Spleen (tissue), 11 donors: ENCODE measurements around the gene SLC6A1. TPM values are rescaled to one million over a fixed set of nuclear protein-coding genes. Genes with fewer than 3 reads are reported as not detected.
"Not testable (repeated sequence)": the region's sequence is repeated elsewhere in the genome, so short reads cannot be mapped to it uniquely, and the experiment has no call there.

ENCODE experiments used
- DNase-seq: peaks from one replicate; pipeline ENCODE4 v3.0.0-alpha.2; 2020
- H3K27ac ChIP-seq, 8 donors: fragments of 200-600 bp; sonication (generic) in 7 of 8; 1 replicate in 4 of 8; 2 replicates in 4 of 8; pipeline versions ENCODE4 v1.5.0 to v1.8.0; 2016 to 2021; ENCODE audit warnings: inconsistent platforms in 4 of 8, mild to moderate bottlenecking in 4 of 8, moderate library complexity in 1 of 8
- H3K27me3 ChIP-seq, 7 donors: fragments of 200-600 bp; sonication (generic) in 6 of 7; replicated peaks in 1 of 7; 1 replicate in 4 of 7; 2 replicates in 3 of 7; pipeline versions ENCODE4 v1.5.0 to v1.8.0; 2016 to 2021; ENCODE audit warnings: inconsistent platforms in 3 of 7, mild to moderate bottlenecking in 1 of 7
- H3K36me3 ChIP-seq, 6 donors: fragments of 200-600 bp; sonication (generic) in 5 of 6; 1 replicate in 4 of 6; 2 replicates in 2 of 6; pipeline versions ENCODE4 v1.5.0 to v1.8.0; 2016 to 2021; ENCODE audit warnings: inconsistent platforms in 2 of 6
- H3K4me1 ChIP-seq, 6 donors: fragments of 200-600 bp; sonication (generic) in 5 of 6; 1 replicate in 3 of 6; 2 replicates in 3 of 6; pipeline versions ENCODE4 v1.5.0 to v1.8.0; 2016 to 2021; ENCODE audit warnings: inconsistent platforms in 3 of 6
- H3K4me3 ChIP-seq, 8 donors: fragments of 200-600 bp; sonication (generic) in 7 of 8; 1 replicate in 4 of 8; 2 replicates in 4 of 8; pipeline versions ENCODE4 v1.5.0 to v1.8.0; 2016 to 2021; ENCODE audit warnings: inconsistent platforms in 4 of 8, mild to moderate bottlenecking in 4 of 8, moderate library complexity in 2 of 8
- H3K9me3 ChIP-seq, 8 donors: fragments of 200-600 bp; sonication (generic) in 7 of 8; 1 replicate in 4 of 8; 2 replicates in 4 of 8; pipeline versions ENCODE4 v1.5.0 to v1.8.0; 2016 to 2021; ENCODE audit warnings: inconsistent platforms in 4 of 8
- CTCF ChIP-seq, 11 experiments: fragments of 200-600 bp in 7 of 11; fragments of 450-650 bp in 4 of 11; sonication (generic) in 4 of 11; IDR thresholded peaks in 8 of 11; conservative IDR thresholded peaks in 3 of 11; 1 replicate in 7 of 11; 2 replicates in 4 of 11; pipeline versions ENCODE4 v1.4.0 to v1.8.0; 2016 to 2021; ENCODE audit warnings: antibody characterized with exemption in 11 of 11, inconsistent platforms in 4 of 11, mild to moderate bottlenecking in 1 of 11
- POLR2A ChIP-seq, 3 donors: fragments of 450-650 bp; IDR thresholded peaks; one replicate each; pipeline ENCODE4 v1.5.1; 2017; ENCODE audit warnings: antibody characterized with exemption in 3 of 3, mild to moderate bottlenecking in 1 of 3
- POLR2AphosphoS5 ChIP-seq, 3 donors: sonication (generic); formaldehyde crosslinking; IDR thresholded peaks; one replicate each; pipeline ENCODE4 v1.5.1; 2017; ENCODE audit warnings: antibody characterized with exemption in 3 of 3
- WGBS, 5 donors: extraction: QIAGEN DNeasy Blood & Tissue Kit in 3 of 5; methylation state at CpG; one replicate each; pipeline versions ENCODE4 v1.1.5 to v1.1.7; 2013 to 2018; 5-methylcytosine and 5-hydroxymethylcytosine counted together
- intact Hi-C: fragments of 100-400 bp; cut with DNase I; formaldehyde crosslinking; loops from one replicate; pipeline ENCODE4 v1.15.0; 2023; ENCODE audit warnings: low total_unique reads
- polyA plus RNA-seq, 3 donors: library from polyadenylated mRNA; stranded (reverse); fragments of 200-250 nt; gene quantifications; one replicate each; pipeline ENCODE4 v1.2.1, GENCODE V29; 2013
- total RNA-seq, 7 donors: library from RNA; depleted of rRNA in 3 of 7; stranded (reverse); fragments of >200 nt in 3 of 7; fragmentation: NEBNext Ultra II Directional in 4 of 7; extraction: Animal tissue kit (Norgen Biotek cat#: 25700) in 4 of 7; gene quantifications; one replicate each; pipeline versions ENCODE4 v1.1.0 to v1.2.1, GENCODE V29; 2016 to 2021
- donor health status: healthy with polysubstance abuse.
- donor health status: DM: no; HTN: no; CAD: no; lungs with moderate emphysema.
- donor health status: DM: no; HTN: no; CAD: no.
- donor health status: Bipolar disorder and iron deficiency.
- donor health status: healthy.
- donor health status: DM: no; HTN: no; CAD: no.
- donor health status: DM: yes; HTN: yes; CAD: no.

SLC6A1 gene
- total and polyA plus RNA-seq, 10 donors = 0.11 to 3.0 (median 0.96) TPM

GRCh38 chr3:11057655-11058054 lies 65.1 kb downstream of the SLC6A1 start:
- intact Hi-C loops = loop anchor here (5.0 kb wide), 2 partner anchors 110 to 300 kb away; no protein-coding TSS in a partner anchor
- Histone ChIP-seq H3K4me1 (peaks cover 0 to 15% (median 10%) of the 10 kb centered on the region in 6 donors), H3K27me3 (peaks cover 0 to 61% (median 9%) of the 10 kb centered on the region in 7 donors), H3K27ac (no peak overlapping the region), H3K4me3 (no peak overlapping the region), H3K36me3 (no peaks in the 10 kb centered on the region), H3K9me3 (no peaks in the 10 kb centered on the region)
- TF ChIP-seq POLR2A (IDR thresholded peaks at IDR 0.05) = no peak
- 84 to 97% (median 88%) methylated on average over 4 of the region's 4 CpGs for WGBS, 5 donors
- DNase-seq = no peak

- no peaks in the 10 kb centered on the region for H3K36me3 ChIP-seq
- peaks cover 0 to 15% (median 10%) of the 10 kb centered on the region in 6 donors for H3K4me1 ChIP-seq
- peaks cover 0 to 57% (median 9%) of the 10 kb centered on the region in 7 donors for H3K27me3 ChIP-seq
- H3K9me3 ChIP-seq = peaks cover 0 to 7% (median 0%) of the 10 kb centered on the region in 8 donors
- intact Hi-C loops = loop anchor here (5.0 kb wide), 2 partner anchors 112 to 302 kb away; no protein-coding TSS in a partner anchor
- H3K4me3 ChIP-seq = no peak overlapping the region
- H3K27ac ChIP-seq = no peak overlapping the region
- WGBS, 5 donors = 28 to 34% (median 30%) methylated on average over 13 to 14 of the region's 14 CpGs
- no peak for TF ChIP-seq POLR2A (IDR thresholded peaks at IDR 0.05)
- no peak for TF ChIP-seq POLR2AphosphoS5 (IDR thresholded peaks at IDR 0.05)
- peak; percentile 31 to 75 (median 67) for TF ChIP-seq CTCF (IDR thresholded peaks at IDR 0.05 in 8 of 11, conservative IDR thresholded peaks at IDR 0.05 in 3 of 11)
- no peak for DNase-seq
Measured at GRCh38 chr3:11059090-11059798, 66.7 kb downstream of the SLC6A1 start.

GRCh38 chr3:11059799-11060115 lies 67.2 kb downstream of the SLC6A1 start:
- Histone ChIP-seq H3K9me3 (peaks cover 0 to 12% (median 3%) of the 10 kb centered on the region in 8 donors), H3K4me3 (no peak overlapping the region), H3K36me3 (no peaks in the 10 kb centered on the region), H3K4me1 (peaks cover 0 to 15% (median 10%) of the 10 kb centered on the region in 6 donors), H3K27me3 (peaks cover 0 to 55% (median 9%) of the 10 kb centered on the region in 7 donors), H3K27ac (no peak overlapping the region)
- TF ChIP-seq POLR2AphosphoS5 (IDR thresholded peaks at IDR 0.05) = no peak
- peak in 3 of 11 experiments; percentile 5 to 32 (median 23) for TF ChIP-seq CTCF (IDR thresholded peaks at IDR 0.05 in 8 of 11, conservative IDR thresholded peaks at IDR 0.05 in 3 of 11)
- intact Hi-C loops = loop anchor here (5.0 kb wide), 2 partner anchors 112 to 302 kb away; no protein-coding TSS in a partner anchor
- no peak for DNase-seq

GRCh38 chr3:11060500-11061251 lies 68.1 kb downstream of the SLC6A1 start:
- DNase-seq = peak; percentile 86
- Histone ChIP-seq H3K36me3 (no peaks in the 10 kb centered on the region), H3K4me3 (peak overlapping the region in 1 of 8 donors; percentile 24), H3K4me1 (peaks cover 0 to 15% (median 10%) of the 10 kb centered on the region in 6 donors), H3K9me3 (peaks cover 0 to 16% (median 5%) of the 10 kb centered on the region in 8 donors), H3K27me3 (peaks cover 0 to 51% (median 9%) of the 10 kb centered on the region in 7 donors), H3K27ac (no peak overlapping the region)
- 18 to 38% (median 23%) methylated on average over 21 to 35 of the region's 35 CpGs for WGBS, 5 donors
- intact Hi-C loops = no loop called here
- TF ChIP-seq CTCF (IDR thresholded peaks at IDR 0.05 in 8 of 11, conservative IDR thresholded peaks at IDR 0.05 in 3 of 11) = peak; percentile 33 to 84 (median 69)
- peak in 1 of 3 donors; percentile 56 for TF ChIP-seq POLR2AphosphoS5 (IDR thresholded peaks at IDR 0.05)
- no peak for TF ChIP-seq POLR2A (IDR thresholded peaks at IDR 0.05)

GRCh38 chr3:11061268-11061871 lies 68.8 kb downstream of the SLC6A1 start:
- Histone ChIP-seq H3K9me3 (peaks cover 0 to 16% (median 5%) of the 10 kb centered on the region in 8 donors), H3K4me1 (peaks cover 0 to 15% (median 10%) of the 10 kb centered on the region in 6 donors), H3K27me3 (peaks cover 0 to 49% (median 9%) of the 10 kb centered on the region in 7 donors)
- peak; percentile 69 for DNase-seq
- 84 to 96% (median 94%) methylated on average over 25 to 41 of the region's 41 CpGs for WGBS, 5 donors
- intact Hi-C loops, H3K36me3 ChIP-seq, H3K4me3 ChIP-seq, H3K27ac ChIP-seq: not testable (repeated sequence)
